Muscle of arm (tissue), 12 donors: Measurements from ENCODE around the gene COX6B2. TPM values are rescaled to one million over a fixed set of nuclear protein-coding genes. Genes with fewer than 3 reads are reported as not detected.
A peak's percentile ranks its signal among the peaks of the same experiment; 100 is the strongest.

Source experiments
- DNase-seq: peaks from one replicate; pipeline ENCODE4 v3.0.0-alpha.2; 2013
- polyA plus RNA-seq, 12 donors: library from polyadenylated mRNA; unstranded; fragments of 120-200 nt; gene quantifications; one replicate each; pipeline ENCODE4 v1.2.1, GENCODE V29; 2013; ENCODE audit not compliant: insufficient read length in 12 of 12

The COX6B2 gene
- polyA plus RNA-seq, 12 donors: 0.07 to 18.3 (median 0.50) TPM; not detected in 6

- no peak for DNase-seq
These were observed 41.7 kb downstream of the COX6B2 start for GRCh38 chr19:55312621-55313512.

- DNase-seq: no peak
These were observed 42.7 kb downstream of the COX6B2 start for GRCh38 chr19:55311797-55312196.

DNA sequence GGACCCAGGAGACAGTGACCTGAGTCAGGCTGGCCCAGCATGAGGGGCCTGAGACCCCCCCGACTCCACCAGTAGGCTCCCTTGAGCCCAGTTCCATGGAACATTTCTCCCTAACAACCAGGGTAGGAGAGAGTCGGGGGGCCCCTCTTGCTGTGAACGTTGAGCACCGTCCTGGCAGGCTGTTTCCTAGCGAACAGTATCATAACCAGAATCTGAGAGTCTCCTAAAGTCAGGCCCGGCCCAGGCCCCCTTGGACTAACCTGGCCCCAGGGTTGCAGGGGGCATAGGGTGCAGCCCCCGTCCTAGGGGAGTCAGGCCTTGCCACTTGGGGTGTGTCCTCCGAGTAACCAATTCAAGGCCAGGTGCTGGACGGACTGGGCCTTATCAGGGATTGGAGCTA, 43.1 kb downstream of the COX6B2 start:
- no peak for DNase-seq

GRCh38 chr19:55310498-55310897, 44.0 kb downstream of the COX6B2 start:
- DNase-seq: no peak

DNA sequence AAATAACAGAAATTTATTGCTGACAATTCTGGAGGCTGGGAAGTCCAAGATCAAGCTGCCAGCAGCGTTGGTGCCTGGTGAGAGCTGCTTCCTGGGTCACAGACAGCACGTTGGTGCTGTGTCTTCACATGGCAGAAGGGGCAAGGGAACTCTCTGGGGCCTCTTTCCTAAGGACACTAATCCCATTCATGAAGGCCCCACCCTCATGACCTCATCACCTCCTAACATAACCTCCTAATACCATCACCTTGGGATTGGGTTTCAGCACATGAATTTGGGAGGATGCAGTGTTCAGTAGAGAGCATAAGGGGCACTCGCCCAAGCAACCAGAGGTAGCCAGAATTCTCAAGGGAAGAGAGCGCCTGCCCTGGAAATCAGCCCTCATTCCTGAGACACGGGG, 45.1 kb downstream of the COX6B2 start:
- DNase-seq: no peak

- no peak for DNase-seq
These were observed 46.2 kb downstream of the COX6B2 start for GRCh38 chr19:55308281-55308680.

DNA sequence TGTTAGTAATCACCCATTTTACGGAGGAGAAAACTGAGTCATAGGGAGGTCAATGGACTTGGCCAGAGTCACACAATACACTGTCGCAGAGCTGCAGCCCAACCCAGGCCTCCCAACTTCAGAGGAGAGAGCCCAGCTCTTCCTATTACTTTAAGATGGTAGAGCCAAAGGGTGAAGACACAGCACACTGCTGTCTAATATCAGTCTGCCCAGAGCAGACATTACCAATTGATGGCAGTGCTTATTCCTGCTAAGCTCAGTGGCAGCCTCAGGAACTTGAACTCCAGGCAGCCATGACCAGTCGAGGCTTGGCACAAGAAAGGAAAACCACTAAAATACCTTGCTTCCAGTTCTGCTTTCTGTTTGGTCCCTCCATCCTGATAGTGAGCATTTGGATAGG, 47.8 kb downstream of the COX6B2 start:
- DNase-seq: no peak

DNA sequence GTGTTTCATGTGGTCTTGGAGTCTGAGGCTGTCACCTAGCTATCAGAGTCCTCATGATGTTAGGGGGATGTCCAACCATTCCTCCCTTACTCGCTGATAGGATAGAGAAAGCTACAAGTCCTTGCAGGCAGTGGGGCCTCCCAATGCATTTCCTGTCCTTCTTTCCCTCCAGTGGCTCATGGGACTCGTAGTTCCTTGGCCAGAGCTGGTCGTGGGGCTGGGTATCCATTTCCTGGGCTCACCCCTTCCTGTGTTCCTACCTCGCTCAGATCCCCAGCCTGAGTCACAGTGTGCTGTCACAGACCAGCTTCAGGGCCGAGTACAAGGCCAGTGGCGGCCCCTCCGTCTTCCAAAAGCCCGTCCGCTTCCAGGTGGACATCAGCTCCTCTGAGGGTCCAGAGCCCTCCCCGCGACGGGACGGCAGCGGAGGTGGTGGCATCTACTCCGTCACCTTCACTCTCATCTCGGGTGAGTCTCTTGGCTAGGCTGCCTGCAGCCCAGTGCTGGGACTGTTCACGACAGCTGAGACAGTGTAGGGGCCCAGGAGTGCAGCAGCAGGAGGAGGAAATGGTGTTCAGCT, 48.4 kb downstream of the COX6B2 start:
- DNase-seq: no peak

- no peak for DNase-seq
These were observed 49.0 kb downstream of the COX6B2 start for GRCh38 chr19:55305491-55305890.

- no peak for DNase-seq
These were observed 49.5 kb downstream of the COX6B2 start for GRCh38 chr19:55304980-55305379.

DNA sequence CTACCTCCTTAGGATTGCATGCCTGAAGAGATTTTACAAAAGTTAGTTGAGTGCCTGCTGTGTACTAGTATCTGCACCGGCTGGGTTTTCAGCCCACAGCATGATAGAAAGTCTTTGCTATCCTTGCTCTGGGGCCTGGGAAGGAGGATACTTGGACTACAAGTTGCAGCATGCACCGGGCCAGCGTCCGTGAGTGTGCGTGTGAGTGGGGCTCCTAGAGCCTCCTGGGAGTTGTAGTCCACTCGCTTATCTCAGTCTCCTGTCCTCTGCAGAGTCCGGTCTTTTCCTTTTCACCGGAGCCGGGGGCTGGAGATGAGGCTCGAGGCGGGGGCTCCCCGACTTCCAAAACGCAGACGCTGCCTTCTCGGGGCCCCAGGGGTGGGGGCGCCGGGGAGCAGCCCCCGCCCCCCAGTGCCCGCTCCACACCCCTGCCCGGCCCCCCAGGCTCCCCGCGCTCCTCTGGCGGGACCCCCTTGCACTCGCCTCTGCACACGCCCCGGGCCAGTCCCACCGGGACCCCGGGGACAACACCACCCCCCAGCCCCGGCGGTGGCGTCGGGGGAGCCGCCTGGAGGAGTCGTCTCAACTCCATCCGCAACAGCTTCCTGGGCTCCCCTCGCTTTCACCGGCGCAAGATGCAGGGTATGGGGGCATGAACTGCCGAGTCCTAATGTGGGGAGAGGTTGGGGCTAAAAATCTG, 50.1 kb downstream of the COX6B2 start:
- DNase-seq: no peak

GRCh38 chr19:55303477-55303876, 51.0 kb downstream of the COX6B2 start:
- no peak for DNase-seq

DNA sequence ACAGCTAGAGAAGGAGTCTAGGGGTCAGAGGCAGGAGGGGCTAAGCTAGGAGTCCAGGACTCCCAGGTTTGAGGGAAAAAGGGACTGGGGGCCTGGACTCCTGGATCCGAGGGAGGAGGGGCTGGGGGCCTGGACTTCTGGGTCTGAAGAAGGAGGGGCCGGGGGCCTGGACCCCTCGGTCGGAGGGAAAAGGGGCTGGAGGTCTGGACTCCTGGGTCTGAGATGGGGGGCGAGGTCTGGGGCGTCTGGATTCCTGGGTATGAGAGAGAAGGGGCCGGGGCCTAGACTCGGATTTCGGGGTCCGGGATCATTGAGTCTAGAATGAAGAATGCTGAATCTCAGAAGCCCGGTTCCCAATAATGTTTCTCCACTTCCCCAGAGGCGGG, 52.2 kb downstream of the COX6B2 start:
- DNase-seq: no peak

- peak; percentile 90 for DNase-seq
These were observed 52.8 kb downstream of the COX6B2 start for GRCh38 chr19:55301459-55302317.

- DNase-seq: no peak
These were observed 53.5 kb downstream of the COX6B2 start for GRCh38 chr19:55300886-55301458.

- DNase-seq: no peak
These were observed 54.5 kb downstream of the COX6B2 start for GRCh38 chr19:55299991-55300390.

Other genes with a start within 250 kb of the COX6B2 start
- 100 to 1,000 TPM in 1 of 12 donors, 10 to 100 TPM in 10, not detected in 1; 47.8 to 125 (median 69.4) TPM for gene PPP1R12C, start 237.1 kb downstream of the COX6B2 start, polyA plus RNA-seq
- gene TNNT1, start 205.5 kb downstream of the COX6B2 start, polyA plus RNA-seq: 100 to 1,000 TPM in 11 of 12 donors, not detected in 1; 436 to 957 (median 725) TPM
- 1 to 10 TPM in 10 of 12 donors, not detected in 2; 1.5 to 3.8 (median 2.3) TPM for gene TNNI3, start 197.0 kb downstream of the COX6B2 start, polyA plus RNA-seq
- gene DNAAF3, start 188.1 kb downstream of the COX6B2 start, polyA plus RNA-seq: 1 to 10 TPM in 3 of 12 donors, under 1 TPM in 7, not detected in 2; 0.45 to 1.7 (median 0.66) TPM
- 1 to 10 TPM in 1 of 12 donors, under 1 TPM in 4, not detected in 7; 0.08 to 4.0 (median 0.29) TPM for gene SYT5, start 174.4 kb downstream of the COX6B2 start, polyA plus RNA-seq
- gene PTPRH, start 145.2 kb downstream of the COX6B2 start, polyA plus RNA-seq: 1 to 10 TPM in 1 of 12 donors, under 1 TPM in 9, not detected in 2; 0.05 to 4.1 (median 0.22) TPM
- 1 to 10 TPM in 11 of 12 donors, not detected in 1; 1.3 to 8.3 (median 2.6) TPM for gene TMEM86B, start 126.0 kb downstream of the COX6B2 start, polyA plus RNA-seq
- 10 to 100 TPM in 11 of 12 donors, not detected in 1; 21.5 to 45.8 (median 26.3) TPM for gene PPP6R1, start 95.7 kb downstream of the COX6B2 start, polyA plus RNA-seq
- gene HSPBP1, start 74.6 kb downstream of the COX6B2 start, polyA plus RNA-seq: 10 to 100 TPM in 11 of 12 donors, not detected in 1; 13.9 to 50.2 (median 19.1) TPM
- gene BRSK1, start 70.7 kb downstream of the COX6B2 start, polyA plus RNA-seq: 10 to 100 TPM in 2 of 12 donors, 1 to 10 TPM in 9, not detected in 1; 5.9 to 24.6 (median 6.9) TPM
- 1 to 10 TPM in 2 of 12 donors, under 1 TPM in 8, not detected in 2; 0.40 to 1.1 (median 0.71) TPM for gene TMEM150B, start 29.4 kb downstream of the COX6B2 start, polyA plus RNA-seq
- gene KMT5C, start 14.8 kb downstream of the COX6B2 start, polyA plus RNA-seq: 10 to 100 TPM in 11 of 12 donors, not detected in 1; 11.9 to 59.4 (median 19.7) TPM
- under 1 TPM in 1 of 12 donors, not detected in 11; 0.07 TPM for gene GARIN5B, start 8.5 kb upstream of the COX6B2 start, polyA plus RNA-seq
- gene IL11, start 15.7 kb upstream of the COX6B2 start, polyA plus RNA-seq: under 1 TPM in 10 of 12 donors, not detected in 2; 0.14 to 0.53 (median 0.30) TPM
- gene TMEM190, start 22.1 kb upstream of the COX6B2 start, polyA plus RNA-seq: under 1 TPM in 1 of 12 donors, not detected in 11; 0.58 TPM
- gene TMEM238, start 29.6 kb upstream of the COX6B2 start, polyA plus RNA-seq: under 1 TPM in 3 of 12 donors, not detected in 9; 0.22 to 0.55 (median 0.35) TPM
- gene RPL28, start 31.2 kb upstream of the COX6B2 start, polyA plus RNA-seq: 1,000 to 10,000 TPM in 10 of 12 donors, 100 to 1,000 TPM in 1, not detected in 1; 796 to 2,808 (median 1,427) TPM
- gene UBE2S, start 53.1 kb upstream of the COX6B2 start, polyA plus RNA-seq: 100 to 1,000 TPM in 1 of 12 donors, 10 to 100 TPM in 10, not detected in 1; 19.2 to 108 (median 30.4) TPM
- 1 to 10 TPM in 1 of 12 donors, under 1 TPM in 9, not detected in 2; 0.07 to 1.1 (median 0.17) TPM for gene SHISA7, start 88.6 kb upstream of the COX6B2 start, polyA plus RNA-seq
- 10 to 100 TPM in 11 of 12 donors, not detected in 1; 24.3 to 68.0 (median 27.9) TPM for gene ISOC2, start 106.9 kb upstream of the COX6B2 start, polyA plus RNA-seq
- gene C19orf85, start 110.0 kb upstream of the COX6B2 start, polyA plus RNA-seq: not detected
- gene ZNF628, start 121.9 kb upstream of the COX6B2 start, polyA plus RNA-seq: 10 to 100 TPM in 1 of 12 donors, 1 to 10 TPM in 10, not detected in 1; 1.5 to 11.6 (median 2.4) TPM
- 100 to 1,000 TPM in 1 of 12 donors, 10 to 100 TPM in 11; 15.8 to 381 (median 24.4) TPM for gene NAT14, start 130.5 kb upstream of the COX6B2 start, polyA plus RNA-seq
- 10 to 100 TPM in 11 of 12 donors, not detected in 1; 12.2 to 37.5 (median 19.3) TPM for gene SSC5D, start 133.7 kb upstream of the COX6B2 start, polyA plus RNA-seq
- gene SBK2, start 182.4 kb upstream of the COX6B2 start, polyA plus RNA-seq: 10 to 100 TPM in 1 of 12 donors, 1 to 10 TPM in 10, not detected in 1; 1.1 to 18.7 (median 3.2) TPM
- gene SBK3, start 190.8 kb upstream of the COX6B2 start, polyA plus RNA-seq: under 1 TPM in 3 of 12 donors, not detected in 9; 0.12 to 0.46 (median 0.18) TPM
- 10 to 100 TPM in 7 of 12 donors, 1 to 10 TPM in 4, not detected in 1; 7.3 to 26.0 (median 10.5) TPM for gene ZNF579, start 226.1 kb upstream of the COX6B2 start, polyA plus RNA-seq
- 10 to 100 TPM in 9 of 12 donors, 1 to 10 TPM in 2, not detected in 1; 9.2 to 16.3 (median 11.0) TPM for gene FIZ1, start 244.8 kb upstream of the COX6B2 start, polyA plus RNA-seq
- 10 to 100 TPM in 1 of 12 donors, 1 to 10 TPM in 9, not detected in 2; 4.2 to 11.2 (median 6.4) TPM for gene ZNF524, start 245.6 kb upstream of the COX6B2 start, polyA plus RNA-seq